KOPT-K1 (cell line): ENCODE measurements around the gene QKI.
"Not testable (repeated sequence)": the region's sequence is repeated elsewhere in the genome, so short reads cannot be mapped to it uniquely, and the experiment has no call there.

Experiments
- H3K27ac ChIP-seq: fragments of 200-600 bp; sonication (generic); 2 replicates; pipeline ENCODE4 v1.5.1; 2016; ENCODE audit warnings: antibody characterized with exemption, mild to moderate bottlenecking, low read depth, low read length; ENCODE audit not compliant: poor library complexity, severe bottlenecking
- H3K36me3 ChIP-seq: fragments of 200-600 bp; sonication (generic); 2 replicates; pipeline ENCODE4 v1.5.1; 2017; ENCODE audit warnings: antibody characterized with exemption, mild to moderate bottlenecking, low read length, moderate library complexity; ENCODE audit not compliant: insufficient read depth
- H3K9me3 ChIP-seq: fragments of 200-600 bp; sonication (generic); 2 replicates; pipeline ENCODE4 v1.5.1; 2017; ENCODE audit warnings: antibody characterized with exemption, low read length, mild to moderate bottlenecking; ENCODE audit not compliant: insufficient read depth, poor library complexity, severe bottlenecking

The QKI gene

GRCh38 chr6:163580311-163581030 lies 166.0 kb downstream of the QKI start:
- Histone ChIP-seq H3K9me3 (no peaks in the 10 kb centered on the region), H3K27ac (no peak overlapping the region), H3K36me3 (no peaks in the 10 kb centered on the region; the same call in 1 of the 2 replicates)

DNA sequence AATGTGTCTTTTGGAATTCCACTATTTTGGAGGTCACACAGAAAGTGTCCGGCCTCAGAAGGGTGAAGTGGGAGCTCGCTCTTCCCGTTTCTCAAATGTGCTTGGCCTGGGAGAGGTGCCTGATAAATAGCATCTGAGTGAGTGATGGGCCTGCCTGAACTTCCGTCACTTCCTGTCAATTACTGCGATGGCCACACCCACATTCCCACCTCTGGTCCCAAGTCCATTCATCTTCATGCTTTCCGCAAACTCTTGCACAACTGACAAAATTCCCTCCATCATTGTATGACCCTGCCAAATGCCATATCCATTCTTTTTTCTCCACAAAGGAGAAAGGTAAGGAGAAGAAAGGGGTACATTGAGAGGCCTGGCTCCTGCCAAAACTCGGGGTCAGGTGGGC lies 169.0 kb downstream of the QKI start:
- H3K36me3 ChIP-seq: no peaks in the 10 kb centered on the region
- no peak overlapping the region for H3K27ac ChIP-seq
- no peaks in the 10 kb centered on the region for H3K9me3 ChIP-seq

DNA sequence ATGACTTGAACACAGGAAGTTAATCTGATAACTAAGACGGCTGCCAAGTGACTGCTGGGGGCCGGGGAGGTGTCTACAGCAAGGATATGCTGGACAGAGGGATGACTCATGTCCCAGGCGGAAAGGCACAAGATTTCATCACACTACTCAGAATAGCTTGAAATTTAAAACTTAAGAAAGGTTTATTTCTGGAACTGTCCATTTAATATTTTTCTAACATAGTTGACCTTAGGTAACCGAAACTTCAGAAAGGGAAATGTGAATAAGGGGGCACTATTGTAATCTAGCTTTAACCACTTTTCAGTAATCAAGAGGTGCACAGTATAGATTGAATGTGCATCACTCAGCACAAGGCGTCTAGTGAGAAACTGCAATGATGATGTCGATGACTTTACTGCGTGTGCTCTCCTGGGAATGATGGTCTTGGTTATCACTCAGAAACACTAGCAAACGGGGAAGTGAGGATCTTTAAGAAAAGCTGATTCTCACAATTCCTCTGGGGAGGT lies 171.5 kb downstream of the QKI start:
- Histone ChIP-seq H3K27ac (no peak overlapping the region), H3K9me3 (no peaks in the 10 kb centered on the region)

GRCh38 chr6:163586888-163587287 lies 172.4 kb downstream of the QKI start:
- Histone ChIP-seq H3K36me3 (no peaks in the 10 kb centered on the region), H3K27ac (no peak overlapping the region), H3K9me3 (peaks cover 3% of the 10 kb centered on the region)

More for the DNA sequence above, 171.5 kb downstream of the QKI start:
- H3K36me3 ChIP-seq: no peaks in the 10 kb centered on the region

GRCh38 chr6:163588220-163588919 lies 173.9 kb downstream of the QKI start:
- no peak overlapping the region for H3K27ac ChIP-seq
- no peaks in the 10 kb centered on the region for H3K36me3 ChIP-seq
- peaks cover 14% of the 10 kb centered on the region for H3K9me3 ChIP-seq

DNA sequence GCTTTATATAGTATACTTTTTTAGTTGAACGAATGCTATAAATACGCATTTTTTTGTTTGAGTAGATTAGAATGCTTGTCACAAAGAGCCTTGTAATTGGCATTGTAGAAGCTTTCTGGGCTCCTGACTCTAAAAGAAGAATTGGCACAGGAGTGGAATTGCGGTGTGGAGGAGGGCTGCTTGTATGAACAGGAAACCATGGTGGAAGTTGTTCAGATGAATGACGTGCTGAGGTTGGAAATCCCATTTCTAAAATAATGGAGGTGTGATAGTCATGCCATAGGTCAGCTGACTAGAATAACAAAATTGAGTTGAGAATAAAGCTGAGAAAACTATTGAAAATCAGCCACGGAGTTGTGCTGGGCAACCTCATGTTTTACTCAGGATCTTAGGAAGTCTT lies 174.9 kb downstream of the QKI start:
- Histone ChIP-seq H3K27ac (no peak overlapping the region), H3K36me3 (no peaks in the 10 kb centered on the region), H3K9me3 (peaks cover 14% of the 10 kb centered on the region)

DNA sequence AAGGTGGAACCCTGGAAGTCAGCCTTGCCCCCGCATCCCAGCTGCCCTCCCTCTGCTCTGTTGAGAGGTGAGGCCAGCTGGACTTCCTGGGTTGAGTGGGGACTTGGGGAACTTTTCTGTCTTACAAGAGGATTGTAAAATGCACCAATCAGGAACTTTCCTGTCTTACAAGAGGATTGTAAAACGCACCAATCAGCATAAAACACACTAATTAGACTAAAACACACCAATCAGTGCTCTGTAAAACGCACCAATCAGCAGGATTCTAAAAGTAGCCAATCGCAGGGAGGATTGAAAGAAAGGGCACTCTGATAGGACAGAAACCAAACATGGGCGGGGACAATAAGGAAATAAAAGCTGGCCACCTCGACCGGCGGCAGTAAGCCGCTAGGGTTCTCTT lies 175.6 kb downstream of the QKI start:
- H3K27ac ChIP-seq, H3K36me3 ChIP-seq: not testable (repeated sequence)

GRCh38 chr6:163592872-163593271 lies 178.4 kb downstream of the QKI start:
- Histone ChIP-seq H3K9me3 (peaks cover 14% of the 10 kb centered on the region), H3K27ac (no peak overlapping the region), H3K36me3 (no peaks in the 10 kb centered on the region)

More for the DNA sequence above, 175.6 kb downstream of the QKI start:
- H3K9me3 ChIP-seq: peaks cover 14% of the 10 kb centered on the region

- H3K36me3 ChIP-seq: no peaks in the 10 kb centered on the region
- no peak overlapping the region for H3K27ac ChIP-seq
- H3K9me3 ChIP-seq: peaks cover 14% of the 10 kb centered on the region
Measured at GRCh38 chr6:163596174-163596573, 181.7 kb downstream of the QKI start.

DNA sequence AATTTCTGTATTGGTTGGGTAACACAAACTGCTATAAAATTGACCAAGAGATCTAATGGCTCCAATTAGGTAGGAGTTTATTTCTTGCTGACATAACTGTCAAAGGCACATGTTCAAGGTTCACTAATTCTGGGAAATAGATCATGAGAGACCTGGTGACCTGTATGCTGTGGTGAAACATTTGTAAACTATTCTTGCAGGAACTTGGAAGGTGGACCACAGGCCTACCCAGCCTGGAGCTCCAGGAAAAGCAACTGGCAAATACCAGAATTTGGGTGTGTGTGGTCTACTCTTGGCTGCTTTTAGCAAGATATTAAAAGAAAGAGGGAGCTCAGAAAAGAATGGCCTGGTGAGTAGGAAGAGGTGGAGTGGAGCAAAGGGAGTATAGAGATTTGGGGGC lies 184.6 kb downstream of the QKI start:
- Histone ChIP-seq H3K36me3 (no peaks in the 10 kb centered on the region), H3K27ac (no peak overlapping the region), H3K9me3 (no peaks in the 10 kb centered on the region)

DNA sequence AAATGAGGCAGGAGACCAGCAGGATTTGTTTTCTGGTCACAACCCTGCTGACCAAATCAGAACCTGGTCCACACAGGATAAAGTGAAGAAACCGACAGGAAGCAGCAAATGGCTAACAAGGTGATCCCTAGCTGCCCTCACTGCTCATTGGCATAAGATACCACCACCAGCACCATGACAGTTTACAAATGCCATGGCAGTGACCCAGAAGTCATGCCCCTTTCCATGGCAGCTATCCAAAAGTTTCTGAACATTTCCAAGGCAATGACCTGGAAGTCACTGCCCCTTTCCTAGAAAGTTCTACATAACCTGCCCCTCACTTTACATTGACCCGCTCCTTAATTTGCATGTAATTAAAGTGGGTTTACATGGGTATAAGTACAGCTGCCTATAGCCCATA lies 185.2 kb downstream of the QKI start:
- no peak overlapping the region for H3K27ac ChIP-seq

GRCh38 chr6:163600331-163600730 lies 185.8 kb downstream of the QKI start:
- Histone ChIP-seq H3K9me3 (no peaks in the 10 kb centered on the region), H3K36me3 (no peaks in the 10 kb centered on the region), H3K27ac (no peak overlapping the region)

More for the DNA sequence above, 185.2 kb downstream of the QKI start:
- no peaks in the 10 kb centered on the region for H3K36me3 ChIP-seq
- no peaks in the 10 kb centered on the region for H3K9me3 ChIP-seq

- no peaks in the 10 kb centered on the region for H3K36me3 ChIP-seq
- H3K27ac ChIP-seq: no peak overlapping the region
- H3K9me3 ChIP-seq: no peaks in the 10 kb centered on the region
Measured at GRCh38 chr6:163600781-163601180, 186.3 kb downstream of the QKI start.

- H3K9me3 ChIP-seq: no peaks in the 10 kb centered on the region
- H3K27ac ChIP-seq: no peak overlapping the region
- no peaks in the 10 kb centered on the region for H3K36me3 ChIP-seq
Measured at GRCh38 chr6:163602851-163603250, 188.3 kb downstream of the QKI start.

DNA sequence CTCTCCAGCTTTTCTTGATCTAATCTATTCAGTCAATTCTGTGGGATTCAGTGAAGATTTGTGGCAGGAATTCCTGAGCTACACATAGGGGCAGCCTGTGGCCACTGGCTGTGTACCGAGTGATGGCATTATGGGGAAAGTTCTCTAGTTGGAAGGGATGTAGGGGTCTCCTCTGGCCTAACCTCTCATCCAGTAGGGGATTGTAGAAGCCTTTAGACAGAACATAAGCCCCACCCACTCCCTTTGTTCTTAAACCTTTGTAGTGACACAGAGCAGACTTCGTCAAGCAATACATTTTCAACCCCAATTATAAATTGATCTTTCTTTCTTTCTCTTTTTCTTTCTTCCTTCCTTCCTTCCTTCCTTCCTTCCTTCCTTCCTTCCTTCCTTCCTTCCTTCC lies 188.9 kb downstream of the QKI start:
- H3K27ac ChIP-seq: no peak overlapping the region
- H3K9me3 ChIP-seq: no peaks in the 10 kb centered on the region
- no peaks in the 10 kb centered on the region for H3K36me3 ChIP-seq
